ENCODE measurements around the gene PDE8A.

The PDE8A gene

GRCh38 chr15:85133709-85134108 lies 152.1 kb downstream of the PDE8A start:
- no peak overlapping the region for H3K4me3 ChIP-seq (replicated peaks; ENCODE audit: low read depth, low read length)
- TF ChIP-seq CTCF (IDR thresholded peaks at IDR 0.05; ENCODE audit: low read depth, low read length, missing control alignments): no peak
- no peak for DNase-seq (ENCODE audit: extremely low read depth, low read depth)

- no peak for TF ChIP-seq CTCF (IDR thresholded peaks at IDR 0.05; ENCODE audit: low read depth, low read length, missing control alignments)
Observed at GRCh38 chr15:85137489-85138168, 156.0 kb downstream of the PDE8A start.

GRCh38 chr15:85139391-85139790 lies 157.7 kb downstream of the PDE8A start:
- no peak for TF ChIP-seq CTCF (IDR thresholded peaks at IDR 0.05; ENCODE audit: low read depth, low read length, missing control alignments)
- DNase-seq (ENCODE audit: extremely low read depth, low read depth): no peak

More at GRCh38 chr15:85137489-85138168, 156.0 kb downstream of the PDE8A start:
- no peak for DNase-seq (ENCODE audit: extremely low read depth, low read depth)
- H3K4me3 ChIP-seq (replicated peaks; ENCODE audit: low read depth, low read length): no peak overlapping the region

GRCh38 chr15:85141726-85142125 lies 160.1 kb downstream of the PDE8A start:
- peak; percentile 56 for DNase-seq (ENCODE audit: extremely low read depth, low read depth)
- no peak overlapping the region for H3K4me3 ChIP-seq (replicated peaks; ENCODE audit: low read depth, low read length)
- no peak for TF ChIP-seq CTCF (IDR thresholded peaks at IDR 0.05; ENCODE audit: low read depth, low read length, missing control alignments)

More at GRCh38 chr15:85139391-85139790, 157.7 kb downstream of the PDE8A start:
- no peak overlapping the region for H3K4me3 ChIP-seq (replicated peaks; ENCODE audit: low read depth, low read length)

- H3K4me3 ChIP-seq (replicated peaks; ENCODE audit: low read depth, low read length): no peak overlapping the region
- DNase-seq (ENCODE audit: extremely low read depth, low read depth): peak; percentile 49
- no peak for TF ChIP-seq CTCF (IDR thresholded peaks at IDR 0.05; ENCODE audit: low read depth, low read length, missing control alignments)
Observed at GRCh38 chr15:85142312-85142711, 160.7 kb downstream of the PDE8A start.

- no peak for DNase-seq (ENCODE audit: extremely low read depth, low read depth)
- TF ChIP-seq CTCF (IDR thresholded peaks at IDR 0.05; ENCODE audit: low read depth, low read length, missing control alignments): no peak
- no peak overlapping the region for H3K4me3 ChIP-seq (replicated peaks; ENCODE audit: low read depth, low read length)
Observed at GRCh38 chr15:85149465-85150129, 167.9 kb downstream of the PDE8A start.
